Activated naive CD4-positive, alpha-beta T cell (primary cell): ENCODE measurements around the gene GSKIP.

Experiments used
- DNase-seq, 4 experiments: peaks; one replicate each; lab custom pipeline; 2025; lab: John Stamatoyannopoulos, UW

GSKIP gene

GRCh38 chr14:96380735-96381134, 17.4 kb downstream of the GSKIP start:
- DNase-seq: no peak

GRCh38 chr14:96383445-96383844, 20.1 kb downstream of the GSKIP start:
- DNase-seq: no peak

GRCh38 chr14:96384053-96384452, 20.7 kb downstream of the GSKIP start:
- DNase-seq: no peak

GRCh38 chr14:96384740-96385139, 21.4 kb downstream of the GSKIP start:
- DNase-seq: no peak

GRCh38 chr14:96385385-96385784, 22.1 kb downstream of the GSKIP start:
- DNase-seq: no peak

GRCh38 chr14:96390965-96391292, 27.6 kb downstream of the GSKIP start:
- DNase-seq: no peak

GRCh38 chr14:96391293-96392118, 28.2 kb downstream of the GSKIP start:
- DNase-seq: peak; percentile 99 to 100 (median 99)

GRCh38 chr14:96393071-96393691, 29.9 kb downstream of the GSKIP start:
- no peak for DNase-seq

GRCh38 chr14:96394047-96394815, 30.9 kb downstream of the GSKIP start:
- DNase-seq: no peak

- no peak for DNase-seq
These were observed 35.1 kb downstream of the GSKIP start for GRCh38 chr14:96398432-96398831.

GRCh38 chr14:96398921-96399320, 35.6 kb downstream of the GSKIP start:
- no peak for DNase-seq

- no peak for DNase-seq
These were observed 36.1 kb downstream of the GSKIP start for GRCh38 chr14:96399405-96399804.

GRCh38 chr14:96400495-96400894, 37.2 kb downstream of the GSKIP start:
- no peak for DNase-seq

GRCh38 chr14:96403409-96403808, 40.1 kb downstream of the GSKIP start:
- DNase-seq: no peak

- no peak for DNase-seq
These were observed 42.4 kb downstream of the GSKIP start for GRCh38 chr14:96405677-96406076.

- no peak for DNase-seq
These were observed 44.7 kb downstream of the GSKIP start for GRCh38 chr14:96407935-96408570.

GRCh38 chr14:96408608-96409007, 45.3 kb downstream of the GSKIP start:
- DNase-seq: no peak

- no peak for DNase-seq
These were observed 46.4 kb downstream of the GSKIP start for GRCh38 chr14:96409701-96410100.

- no peak for DNase-seq
These were observed 46.8 kb downstream of the GSKIP start for GRCh38 chr14:96410119-96410518.

GRCh38 chr14:96413526-96413925, 50.2 kb downstream of the GSKIP start:
- DNase-seq: no peak

GRCh38 chr14:96415559-96415958, 52.2 kb downstream of the GSKIP start:
- DNase-seq: no peak

- no peak for DNase-seq
These were observed 53.0 kb downstream of the GSKIP start for GRCh38 chr14:96416292-96416691.
